PC-9 (cell line): Measurements from ENCODE around the gene NACC2.

Source experiments
- CTCF ChIP-seq: fragments of 200-600 bp; sonication (generic); conservative IDR thresholded peaks from 2 replicates; pipeline ENCODE4 v1.6.1; 2017; ENCODE audit warnings: mixed run types, antibody characterized with exemption, mild to moderate bottlenecking, moderate library complexity
- EZH2 ChIP-seq: fragments of 200-600 bp; sonication (generic); IDR thresholded peaks from 2 replicates; pipeline ENCODE4 v1.8.0; 2017; ENCODE audit warnings: antibody characterized with exemption, low read depth

DNA sequence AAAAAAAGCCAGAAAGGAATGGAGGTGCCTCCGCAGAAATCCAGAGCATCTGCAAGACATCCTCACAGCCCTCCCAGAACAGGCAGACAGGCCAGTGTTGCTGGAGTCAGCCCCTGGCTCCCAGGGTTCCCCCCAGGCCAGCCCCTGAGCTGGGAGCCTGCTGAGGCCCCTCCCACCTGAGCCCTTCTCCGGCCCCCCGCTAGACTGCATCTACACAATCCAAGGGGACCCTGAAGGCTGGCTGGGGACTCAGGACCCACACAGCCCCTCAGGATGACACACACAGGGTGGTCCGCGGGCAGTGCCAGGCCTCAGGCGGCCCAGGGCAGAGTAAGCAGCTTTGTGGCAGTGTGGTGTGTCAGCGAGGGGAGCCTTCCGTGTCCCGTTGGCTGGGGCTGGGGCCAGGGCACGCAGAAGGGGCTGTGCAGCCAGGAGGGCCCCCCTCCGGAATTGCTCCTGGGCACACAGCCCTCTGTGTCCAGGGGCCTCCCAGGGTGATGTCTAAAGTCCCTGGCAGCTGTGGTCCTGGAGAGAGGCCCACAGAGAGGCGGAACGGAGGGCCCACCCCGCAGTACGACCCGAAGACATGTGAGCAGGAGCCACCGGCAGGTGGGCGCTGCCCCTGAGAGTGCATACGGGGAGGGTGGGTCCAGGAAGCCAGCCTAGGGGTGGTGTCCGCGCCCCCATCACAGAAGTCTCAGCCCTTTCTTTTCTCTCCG lies 20.7 kb upstream of the NACC2 start:
- TF ChIP-seq CTCF = no peak
- TF ChIP-seq EZH2 = no peak
